ENCODE measurements around the gene PAPLN. TPM values are rescaled to one million over a fixed set of nuclear protein-coding genes. Genes with fewer than 3 reads are reported as not detected.
A peak's percentile ranks its signal among the peaks of the same experiment; 100 is the strongest.

The PAPLN gene
- total RNA-seq, 4 donors from 2014 or later, result 8.1 to 27.2 (median 12.7) TPM

GRCh38 chr14:73243341-73243740 lies 6.0 kb downstream of the PAPLN start:
- no peak for TF ChIP-seq POLR2A (IDR thresholded peaks at IDR 0.05)
- DNase-seq, result no peak
- peaks cover 0 to 33% (median 19%) of the 10 kb centered on the region in 4 donors for H3K4me1 ChIP-seq
- peaks cover 0 to 6% (median 0%) of the 10 kb centered on the region in 4 donors for H3K9me3 ChIP-seq
- no peak overlapping the region for H3K4me3 ChIP-seq
- H3K27me3 ChIP-seq, result no peaks in the 10 kb centered on the region
- H3K27ac ChIP-seq, result no peak overlapping the region
- H3K36me3 ChIP-seq, result no peaks in the 10 kb centered on the region

GRCh38 chr14:73243748-73244147 lies 6.4 kb downstream of the PAPLN start:
- Histone ChIP-seq H3K27ac (no peak overlapping the region), H3K4me1 (peaks cover 0 to 29% (median 16%) of the 10 kb centered on the region in 4 donors), H3K36me3 (no peaks in the 10 kb centered on the region), H3K4me3 (no peak overlapping the region), H3K27me3 (no peaks in the 10 kb centered on the region), H3K9me3 (peaks cover 0 to 6% (median 0%) of the 10 kb centered on the region in 4 donors)
- no peak for TF ChIP-seq CTCF (IDR thresholded peaks at IDR 0.05)
- no peak for DNase-seq

- no peak overlapping the region for H3K4me3 ChIP-seq
- peak in 1 of 3 donors; percentile 34 for DNase-seq
- TF ChIP-seq CTCF (IDR thresholded peaks at IDR 0.05), result no peak
- no peak for TF ChIP-seq POLR2A (IDR thresholded peaks at IDR 0.05)
- H3K27me3 ChIP-seq, result no peaks in the 10 kb centered on the region
- peaks cover 0 to 6% (median 0%) of the 10 kb centered on the region in 4 donors for H3K9me3 ChIP-seq
- no peak overlapping the region for H3K27ac ChIP-seq
- peaks cover 0 to 22% (median 16%) of the 10 kb centered on the region in 4 donors for H3K4me1 ChIP-seq
- H3K36me3 ChIP-seq, result no peaks in the 10 kb centered on the region
Measured at GRCh38 chr14:73244541-73245290, 7.4 kb downstream of the PAPLN start.

- no peaks in the 10 kb centered on the region for H3K36me3 ChIP-seq
- peak; percentile 48 to 81 (median 69) for DNase-seq
Measured at GRCh38 chr14:73245480-73246325, 8.4 kb downstream of the PAPLN start.

GRCh38 chr14:73246387-73247150 lies 9.3 kb downstream of the PAPLN start:
- Histone ChIP-seq H3K4me3 (peak overlapping the region; percentile 35 to 58 (median 56)), H3K36me3 (no peaks in the 10 kb centered on the region), H3K9me3 (peaks cover 0 to 6% (median 0%) of the 10 kb centered on the region in 4 donors), H3K27ac (peak overlapping the region in 1 of 4 donors; percentile 42), H3K4me1 (peaks cover 0 to 13% (median 6%) of the 10 kb centered on the region in 4 donors), H3K27me3 (no peaks in the 10 kb centered on the region)
- TF ChIP-seq POLR2A (IDR thresholded peaks at IDR 0.05), result no peak
- TF ChIP-seq CTCF (IDR thresholded peaks at IDR 0.05), result no peak
- DNase-seq, result peak in 1 of 3 donors; percentile 7

More at GRCh38 chr14:73245480-73246325, 8.4 kb downstream of the PAPLN start:
- Histone ChIP-seq H3K4me1 (peaks cover 0 to 19% (median 12%) of the 10 kb centered on the region in 4 donors), H3K27me3 (no peaks in the 10 kb centered on the region), H3K9me3 (peaks cover 0 to 6% (median 0%) of the 10 kb centered on the region in 4 donors), H3K4me3 (peak overlapping the region; percentile 35 to 58 (median 56)), H3K27ac (peak overlapping the region in 1 of 4 donors; percentile 42)
- no peak for TF ChIP-seq CTCF (IDR thresholded peaks at IDR 0.05)
- TF ChIP-seq POLR2A (IDR thresholded peaks at IDR 0.05), result no peak
